Measurements from ENCODE around the gene ABCF2. TPM values are rescaled to one million over a fixed set of nuclear protein-coding genes. Genes with fewer than 3 reads are reported as not detected.

The ABCF2 gene
- total RNA-seq, 2 donors from 2014 or later, result 43.3 to 48.9 TPM

- Histone ChIP-seq H3K27ac (ENCODE audit: low read depth, low read length) (no peak overlapping the region), H3K27me3 (ENCODE audit: control insufficient read depth, insufficient read depth, low read length, poor library complexity, severe bottlenecking) (peaks cover 6% of the 10 kb centered on the region), H3K4me1 (ENCODE audit: control insufficient read depth, insufficient read depth, low read length) (no peaks in the 10 kb centered on the region), H3K36me3 (ENCODE audit: control insufficient read depth, insufficient read depth, low read length) (no peaks in the 10 kb centered on the region), H3K9ac (ENCODE audit: extremely low read depth, low read length, poor library complexity, severe bottlenecking) (no peak overlapping the region), H3K4me3 (ENCODE audit: low read length) (no peak overlapping the region), H3K9me3 (ENCODE audit: control insufficient read depth, low read length) (no peaks in the 10 kb centered on the region)
- WGBS, 2 experiments (ENCODE audit: insufficient coverage in 1 of 2, insufficient read length in 1 of 2), result 90 to 96% methylated on average over 3 to 4 of the region's 4 CpGs
- no peak overlapping the region for H3K4me3 Mint-ChIP-seq
- no peaks in the 10 kb centered on the region for H3K36me3 Mint-ChIP-seq (ENCODE audit: low read depth)
- peaks cover 53% of the 10 kb centered on the region for H3K27me3 Mint-ChIP-seq (ENCODE audit: insufficient read depth)
- peaks cover 3% of the 10 kb centered on the region for H3K4me1 Mint-ChIP-seq
- no peaks in the 10 kb centered on the region for H3K9me3 Mint-ChIP-seq
- TF ChIP-seq CTCF (conservative IDR thresholded peaks at IDR 0.05), result no peak
- DNase-seq, result no peak
- H3K27ac Mint-ChIP-seq, result no peak overlapping the region
These were observed 25.3 kb downstream of the ABCF2 start for GRCh38 chr7:151201751-151202150.

- no peak for DNase-seq
- Histone ChIP-seq H3K9me3 (ENCODE audit: control insufficient read depth, low read length) (no peaks in the 10 kb centered on the region), H3K27ac (ENCODE audit: low read depth, low read length) (no peak overlapping the region), H3K4me3 (ENCODE audit: low read length) (no peak overlapping the region), H3K9ac (ENCODE audit: extremely low read depth, low read length, poor library complexity, severe bottlenecking) (no peak overlapping the region), H3K4me1 (ENCODE audit: control insufficient read depth, insufficient read depth, low read length) (no peaks in the 10 kb centered on the region), H3K27me3 (ENCODE audit: control insufficient read depth, insufficient read depth, low read length, poor library complexity, severe bottlenecking) (peaks cover 6% of the 10 kb centered on the region), H3K36me3 (ENCODE audit: control insufficient read depth, insufficient read depth, low read length) (no peaks in the 10 kb centered on the region)
- TF ChIP-seq CTCF (conservative IDR thresholded peaks at IDR 0.05), result no peak
- 89 to 94% methylated on average over 2 to 3 of the region's 3 CpGs for WGBS, 2 experiments (ENCODE audit: insufficient coverage in 1 of 2, insufficient read length in 1 of 2)
- Mint-ChIP-seq H3K36me3 (ENCODE audit: low read depth) (no peaks in the 10 kb centered on the region), H3K9me3 (no peaks in the 10 kb centered on the region), H3K27me3 (ENCODE audit: insufficient read depth) (peaks cover 52% of the 10 kb centered on the region), H3K4me3 (no peak overlapping the region), H3K27ac (no peak overlapping the region), H3K4me1 (peaks cover 3% of the 10 kb centered on the region)
These were observed 25.7 kb downstream of the ABCF2 start for GRCh38 chr7:151201344-151201743.

GRCh38 chr7:151198945-151199848 lies 27.8 kb downstream of the ABCF2 start:
- no peaks in the 10 kb centered on the region for H3K36me3 ChIP-seq (ENCODE audit: control insufficient read depth, insufficient read depth, low read length)
- no peaks in the 10 kb centered on the region for H3K27me3 ChIP-seq (ENCODE audit: control insufficient read depth, insufficient read depth, low read length, poor library complexity, severe bottlenecking)
- H3K9ac ChIP-seq (ENCODE audit: extremely low read depth, low read length, poor library complexity, severe bottlenecking), result no peak overlapping the region
- DNase-seq, result peak; percentile 75
- H3K27ac ChIP-seq (ENCODE audit: low read depth, low read length), result peak overlapping the region; percentile 44
- no peaks in the 10 kb centered on the region for H3K4me1 ChIP-seq (ENCODE audit: control insufficient read depth, insufficient read depth, low read length)
- no peak overlapping the region for H3K4me3 Mint-ChIP-seq
- H3K27me3 Mint-ChIP-seq (ENCODE audit: insufficient read depth), result peaks cover 32% of the 10 kb centered on the region
- no peak overlapping the region for H3K4me3 ChIP-seq (ENCODE audit: low read length)
- H3K27ac Mint-ChIP-seq, result no peak overlapping the region
- WGBS, 2 experiments (ENCODE audit: insufficient coverage in 1 of 2, insufficient read length in 1 of 2), result 83 to 86% methylated on average over 27 to 30 of the region's 30 CpGs
- peaks cover 3% of the 10 kb centered on the region for H3K4me1 Mint-ChIP-seq
- H3K9me3 Mint-ChIP-seq, result no peaks in the 10 kb centered on the region
- H3K9me3 ChIP-seq (ENCODE audit: control insufficient read depth, low read length), result no peaks in the 10 kb centered on the region
- TF ChIP-seq CTCF (conservative IDR thresholded peaks at IDR 0.05), result no peak
- H3K36me3 Mint-ChIP-seq (ENCODE audit: low read depth), result no peaks in the 10 kb centered on the region

Measured in endodermal cell (in vitro differentiated cells).